HG03196 (cell line): ENCODE measurements around the gene TMEM147.
"Not testable (repeated sequence)": the region's sequence is repeated elsewhere in the genome, so short reads cannot be mapped to it uniquely, and the experiment has no call there.

Experiments
- ATAC-seq: cut with Tn5 transposase; IDR thresholded peaks from one replicate; pipeline ENCODE4 v1.9.1; 2021; ENCODE audit not compliant: unreplicated experiment

TMEM147 gene

GRCh38 chr19:35561436-35561835 lies 16.0 kb downstream of the TMEM147 start:
- ATAC-seq = no peak

GRCh38 chr19:35562336-35562735 lies 16.9 kb downstream of the TMEM147 start:
- no peak for ATAC-seq

- no peak for ATAC-seq
Measured at GRCh38 chr19:35562776-35563175, 17.4 kb downstream of the TMEM147 start.

GRCh38 chr19:35563207-35563829 lies 17.9 kb downstream of the TMEM147 start, which contains the start of gene ATP4A:
Gene ATP4A, minus strand, starts transcription at chr19:35563658. Its CDS starts 29 bp downstream, at chr19:35563629.
- ATAC-seq = no peak

- ATAC-seq = no peak
Measured at GRCh38 chr19:35565016-35565856, 19.8 kb downstream of the TMEM147 start.

- no peak for ATAC-seq
Measured at GRCh38 chr19:35566738-35567137, 21.3 kb downstream of the TMEM147 start.

- ATAC-seq = no peak
Measured at GRCh38 chr19:35569281-35569781, 23.9 kb downstream of the TMEM147 start.

- no peak for ATAC-seq
Measured at GRCh38 chr19:35571406-35571965, 26.1 kb downstream of the TMEM147 start.

- ATAC-seq = no peak
Measured at GRCh38 chr19:35577918-35578317, 32.5 kb downstream of the TMEM147 start.

GRCh38 chr19:35578707-35579106 lies 33.3 kb downstream of the TMEM147 start:
- ATAC-seq = no peak

GRCh38 chr19:35582760-35583159 lies 37.3 kb downstream of the TMEM147 start:
- no peak for ATAC-seq

- ATAC-seq = no peak
Measured at GRCh38 chr19:35585848-35586247, 40.4 kb downstream of the TMEM147 start, which contains the start of gene PMIS2. Gene PMIS2, plus strand, starts transcription at chr19:35586173. Its CDS starts 87 bp downstream, at chr19:35586260.

GRCh38 chr19:35587321-35587720 lies 41.9 kb downstream of the TMEM147 start:
- ATAC-seq = no peak

- no peak for ATAC-seq
Measured at GRCh38 chr19:35590875-35591274, 45.4 kb downstream of the TMEM147 start.

GRCh38 chr19:35592226-35592625 lies 46.8 kb downstream of the TMEM147 start:
- ATAC-seq = no peak

GRCh38 chr19:35595026-35595425 lies 49.6 kb downstream of the TMEM147 start:
- ATAC-seq = not testable (repeated sequence)

GRCh38 chr19:35595928-35596327 lies 50.5 kb downstream of the TMEM147 start:
- ATAC-seq = no peak

- no peak for ATAC-seq
Measured at GRCh38 chr19:35596366-35596999, 51.1 kb downstream of the TMEM147 start.
